SKM-1 treated with dmso at 0.1 percent for 144 hours (cell line): ENCODE results near the gene C9orf50.

Experiments used
- DNase-seq: peaks from one replicate; lab custom pipeline; 2025; ENCODE audit not compliant: unreplicated experiment; lab: John Stamatoyannopoulos, UW

Gene C9orf50

GRCh38 chr9:129633207-129633606, 12.3 kb upstream of the C9orf50 start:
- DNase-seq, result no peak

- DNase-seq, result no peak
Observed at GRCh38 chr9:129632460-129632859, 11.6 kb upstream of the C9orf50 start.

DNA sequence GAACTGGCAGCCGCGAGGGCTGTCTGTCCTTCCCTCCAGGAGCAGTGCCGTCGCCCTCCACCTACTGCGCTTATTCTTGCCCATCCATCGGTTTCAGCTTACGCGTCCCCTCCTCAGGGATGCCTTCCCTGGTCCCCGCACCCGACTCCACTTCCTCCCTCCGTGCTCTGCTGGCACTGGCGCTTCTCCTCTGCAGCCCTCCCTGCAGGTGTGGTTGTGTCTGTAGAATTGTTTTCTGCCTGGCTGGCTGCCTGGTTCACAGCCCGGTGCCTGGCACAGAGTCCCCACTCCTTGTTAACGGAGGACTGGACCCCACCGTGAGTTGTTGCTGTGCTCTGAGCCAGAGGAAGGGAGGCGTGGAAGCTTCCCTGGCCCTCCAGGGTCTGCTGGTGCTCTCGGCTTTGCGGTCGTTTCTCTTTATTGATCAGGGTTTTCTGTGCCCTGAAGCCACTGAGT, 10.8 kb upstream of the C9orf50 start:
- DNase-seq, result no peak

DNA sequence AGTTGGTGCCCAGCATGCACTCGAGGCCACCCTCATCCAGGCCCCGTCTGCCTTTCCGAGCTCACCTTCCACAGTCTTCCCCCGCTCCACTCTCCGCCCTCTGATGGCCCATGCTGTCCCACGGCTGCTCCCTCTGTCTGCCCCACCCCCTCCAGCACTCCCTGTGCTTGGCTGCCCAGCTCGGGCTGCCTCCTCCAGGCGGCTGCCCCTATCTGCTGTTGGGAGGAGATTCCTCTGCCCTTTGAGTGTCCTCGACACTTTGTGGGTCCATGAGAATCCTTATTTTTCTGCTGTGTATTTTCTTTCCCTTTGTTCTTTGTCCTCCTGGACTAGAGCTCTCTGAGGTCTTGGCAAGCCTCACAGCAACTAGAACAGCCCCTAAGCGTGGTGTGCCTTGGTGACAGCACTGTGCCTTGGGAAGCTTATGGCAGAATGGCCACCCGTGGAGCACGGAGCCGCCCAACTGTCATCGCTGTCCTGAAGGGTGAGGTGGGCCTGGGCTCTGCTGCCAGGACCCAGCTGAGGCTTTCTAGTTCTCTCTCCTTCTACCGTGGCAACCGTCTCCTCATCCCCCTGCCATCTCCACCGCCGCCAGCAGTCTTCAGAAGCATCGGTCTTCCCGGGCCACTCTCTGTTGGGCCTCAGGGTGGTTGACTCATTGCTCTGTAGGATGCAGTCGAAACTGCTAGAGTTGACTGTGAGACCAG, 10.2 kb upstream of the C9orf50 start:
- DNase-seq, result no peak

- no peak for DNase-seq
Observed at GRCh38 chr9:129629251-129629820, 8.4 kb upstream of the C9orf50 start.

DNA sequence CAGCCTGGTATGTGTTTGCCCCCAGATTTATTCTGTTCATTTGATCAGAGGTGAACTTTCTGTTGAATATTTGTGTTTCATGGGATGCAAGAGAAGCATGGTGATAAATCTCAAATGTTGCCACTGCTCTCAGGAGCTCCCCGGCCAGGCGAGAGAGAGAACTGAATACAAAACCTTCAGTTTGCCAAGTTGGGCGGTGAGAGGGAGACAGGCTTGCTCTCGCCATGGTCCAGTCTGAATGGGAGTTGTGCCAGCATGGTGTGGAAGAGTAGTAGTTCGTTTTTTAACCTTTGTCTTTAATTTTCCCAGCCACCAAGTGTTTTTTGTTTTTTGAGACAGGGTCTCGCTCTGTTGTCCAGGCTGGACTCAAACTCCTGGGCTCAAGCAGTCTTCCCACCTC, 7.8 kb upstream of the C9orf50 start:
- DNase-seq, result no peak

GRCh38 chr9:129627556-129628440, 6.9 kb upstream of the C9orf50 start:
- DNase-seq, result no peak

- no peak for DNase-seq
Observed at GRCh38 chr9:129626625-129627284, 5.9 kb upstream of the C9orf50 start.

- peak; percentile 82 for DNase-seq
Observed at GRCh38 chr9:129626079-129626624, 5.3 kb upstream of the C9orf50 start, which contains the start of gene NTMT1. Gene NTMT1, plus strand, starts transcription at chr9:129626163. Its CDS starts 6,541 bp downstream, at chr9:129632704.

- peak; percentile 94 for DNase-seq
Observed at GRCh38 chr9:129624947-129625346, 4.0 kb upstream of the C9orf50 start.

DNA sequence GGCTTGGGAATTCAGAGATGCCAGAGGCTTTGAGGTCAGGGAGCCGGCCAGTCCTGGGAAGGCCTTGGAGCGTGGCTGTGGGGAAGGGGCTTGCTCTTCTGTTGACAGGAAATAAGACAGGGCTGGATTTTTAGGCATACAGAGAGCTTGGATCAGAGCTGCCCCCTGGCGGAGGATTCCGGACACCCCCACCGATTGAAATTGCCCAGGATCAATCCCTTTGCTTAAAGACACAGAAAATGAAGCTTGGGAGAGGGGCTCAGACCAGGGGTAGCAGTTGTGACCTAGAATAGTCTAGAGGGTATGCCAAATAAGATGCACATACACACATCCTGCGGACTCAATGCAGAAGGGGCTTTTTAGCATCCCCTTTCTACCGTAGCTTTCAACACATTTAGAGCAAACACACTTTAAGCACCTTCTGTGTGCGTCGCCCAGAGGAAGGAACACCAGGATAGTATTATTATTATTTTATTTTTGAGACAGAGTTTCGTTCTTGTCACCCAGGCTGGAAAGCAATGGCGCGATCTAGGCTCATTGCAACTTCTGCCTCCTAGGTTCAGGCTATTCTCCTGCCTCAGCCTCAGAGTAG, 3.4 kb upstream of the C9orf50 start:
- DNase-seq, result peak; percentile 35

DNA sequence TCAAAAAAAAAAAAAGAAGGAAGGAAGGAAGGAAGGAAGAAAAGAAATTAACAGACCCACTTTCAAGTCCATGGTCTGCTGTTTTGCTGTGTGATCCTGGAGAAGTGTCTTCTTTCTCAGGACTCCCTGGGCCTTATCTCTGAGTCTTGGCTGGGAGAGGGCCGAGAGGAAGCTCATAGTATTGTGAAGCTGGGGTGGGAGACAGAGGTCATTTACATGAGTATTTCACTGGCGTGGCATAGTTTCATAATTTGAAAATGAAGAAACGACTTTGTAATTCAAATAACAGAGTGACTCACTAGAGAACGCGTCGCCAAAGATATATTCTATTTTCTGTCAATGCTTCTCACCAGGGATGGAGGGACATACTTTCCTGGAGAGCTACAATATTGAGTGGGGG, 2.4 kb upstream of the C9orf50 start:
- peak; percentile 27 for DNase-seq

GRCh38 chr9:129619787-129620668, 873 bp downstream of the C9orf50 start:
- DNase-seq, result no peak

GRCh38 chr9:129617167-129617566, 3.7 kb downstream of the C9orf50 start:
- no peak for DNase-seq

- DNase-seq, result no peak
Observed at GRCh38 chr9:129615407-129616285, 5.3 kb downstream of the C9orf50 start.

- DNase-seq, result no peak
Observed at GRCh38 chr9:129614932-129615331, 6.0 kb downstream of the C9orf50 start.

DNA sequence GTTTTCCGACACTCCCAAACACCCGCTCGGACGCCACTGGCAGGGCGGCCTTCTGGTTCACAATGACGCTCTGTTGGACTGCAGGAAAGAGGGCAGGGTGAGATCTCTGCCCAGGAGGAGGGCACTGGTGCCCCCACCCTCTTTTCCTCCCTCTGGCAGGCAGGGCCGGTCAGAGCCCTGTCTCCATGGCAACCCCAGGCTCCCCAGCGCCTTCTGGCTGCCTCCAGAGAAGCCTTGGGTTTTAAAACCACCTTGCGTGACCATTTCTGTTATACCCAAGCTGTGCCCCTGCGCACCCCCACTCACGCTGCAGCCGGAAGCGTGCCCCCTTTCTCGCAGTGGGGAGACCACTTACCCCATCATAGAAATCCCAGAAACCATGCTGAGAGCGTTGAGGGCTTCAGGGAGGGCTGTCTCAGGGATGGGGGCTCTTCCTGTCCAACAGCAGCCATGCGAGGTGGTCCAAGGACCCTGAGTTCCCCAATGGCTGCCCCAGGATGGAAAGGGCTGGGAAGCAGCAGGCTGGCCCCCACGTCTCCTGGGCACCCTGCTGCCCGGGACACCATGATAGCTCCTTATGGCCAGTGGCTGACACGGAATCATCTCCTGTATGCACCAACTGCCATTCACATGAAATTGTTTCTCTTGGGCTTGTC, 7.3 kb downstream of the C9orf50 start:
- no peak for DNase-seq
